GM18505 (cell line): Measurements from ENCODE around the gene ZNF132.

ENCODE experiments used
- ATAC-seq: cut with Tn5 transposase; IDR thresholded peaks from one replicate; pipeline ENCODE4 v1.9.1; 2021; ENCODE audit not compliant: unreplicated experiment
- POLR2A ChIP-seq: IDR thresholded peaks from 4 replicates; pipeline ENCODE4 v1.6.1; 2011; ENCODE audit warnings: borderline replicate concordance; ENCODE audit not compliant: insufficient read depth, insufficient read length; ENCODE audit errors: extremely low read depth

ZNF132 gene

DNA sequence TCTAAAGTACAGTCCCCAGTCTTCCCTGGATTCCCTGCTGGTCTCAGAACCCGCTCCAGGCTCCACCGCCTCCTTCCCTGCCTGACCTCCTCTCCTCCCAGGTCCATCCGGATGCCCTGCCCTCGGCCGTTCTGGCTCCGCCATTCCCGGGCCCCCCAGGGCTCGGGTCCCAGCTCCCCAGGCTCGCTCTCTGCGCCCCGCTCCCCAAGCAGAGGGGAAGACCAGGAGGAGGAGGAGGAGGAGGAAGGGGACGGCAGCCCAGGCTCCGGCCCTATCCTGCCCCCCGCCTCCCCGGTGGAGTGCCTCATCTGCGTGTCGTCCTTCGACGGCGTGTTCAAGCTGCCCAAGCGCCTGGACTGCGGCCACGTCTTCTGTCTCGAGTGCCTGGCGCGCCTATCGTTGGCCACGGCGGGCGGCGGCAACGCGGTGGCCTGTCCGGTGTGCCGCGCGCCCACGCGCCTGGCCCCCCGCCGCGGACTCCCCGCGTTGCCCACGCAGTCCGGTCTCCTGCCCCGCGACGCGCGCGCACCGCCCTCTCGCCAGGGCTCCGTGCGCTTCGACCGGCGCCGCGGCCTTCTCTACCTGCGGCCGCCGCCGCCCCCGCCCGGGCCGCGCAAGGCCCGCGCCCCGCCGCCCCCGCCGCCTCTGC lies 43.9 kb downstream of the ZNF132 start:
- no peak for ATAC-seq
- TF ChIP-seq POLR2A: no peak

DNA sequence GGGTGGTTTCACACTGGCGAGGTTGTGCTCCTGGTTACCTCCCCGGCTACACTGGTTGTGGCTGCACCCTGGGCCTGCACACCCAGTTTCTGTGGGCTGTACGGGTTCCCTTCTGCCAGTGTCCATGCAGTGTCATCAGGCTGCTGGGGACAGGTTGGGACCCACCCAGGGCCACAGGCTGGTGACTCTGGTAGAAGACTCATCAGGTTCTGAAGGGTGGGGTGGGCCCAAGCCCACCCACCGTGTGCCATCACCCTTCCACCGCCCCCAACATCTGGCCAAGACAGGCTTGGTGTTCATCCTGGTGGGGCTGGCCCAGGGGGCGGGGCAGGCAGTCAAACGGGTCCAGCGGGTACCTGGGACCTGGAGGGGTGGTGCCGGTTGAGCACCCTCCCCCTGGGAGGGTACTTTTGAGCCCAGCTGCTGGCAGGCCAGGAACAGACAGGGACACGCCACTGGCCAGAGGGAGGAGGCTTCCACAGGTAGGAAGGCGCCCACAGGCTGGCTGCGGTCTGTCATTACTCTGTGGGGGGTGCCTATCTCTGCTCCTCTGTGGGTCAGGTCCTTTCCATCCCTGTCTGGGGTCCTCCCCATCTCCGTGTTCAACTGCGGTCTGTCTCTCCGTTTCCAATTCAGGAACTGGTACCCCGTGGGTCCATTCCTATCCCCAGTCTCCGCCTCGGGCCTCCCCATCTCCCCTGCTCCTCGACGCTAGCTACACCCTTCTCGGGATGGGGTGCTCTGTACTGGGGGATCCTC lies 44.6 kb downstream of the ZNF132 start, which contains the start of gene RNF225:
TSS of gene RNF225 (plus strand) at position 437 of the 759 bp plus-strand sequence. CDS start 434 bp downstream, outside the sequence.
- TF ChIP-seq POLR2A: peak; percentile 58
- ATAC-seq: no peak

DNA sequence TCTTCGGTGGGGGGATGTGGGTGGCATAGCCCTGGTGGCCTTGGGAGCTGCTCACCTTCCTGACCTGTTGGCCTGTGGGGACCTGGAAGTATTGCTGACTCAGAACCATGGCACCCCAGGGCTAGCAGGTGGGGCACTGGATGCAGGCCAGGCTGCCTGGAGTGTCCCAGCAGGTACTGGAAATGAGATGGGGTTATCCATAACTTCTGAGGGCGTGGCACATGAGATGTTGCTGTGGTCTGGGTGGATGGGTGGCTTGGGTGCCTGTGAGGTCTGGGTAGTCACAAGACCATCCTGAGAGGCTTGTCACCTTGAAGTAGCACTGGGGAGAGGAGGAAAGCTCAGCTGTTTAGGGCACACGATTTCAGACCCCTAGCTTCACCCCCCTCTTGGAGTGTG lies 45.1 kb downstream of the ZNF132 start:
- ATAC-seq: no peak
- TF ChIP-seq POLR2A: no peak

DNA sequence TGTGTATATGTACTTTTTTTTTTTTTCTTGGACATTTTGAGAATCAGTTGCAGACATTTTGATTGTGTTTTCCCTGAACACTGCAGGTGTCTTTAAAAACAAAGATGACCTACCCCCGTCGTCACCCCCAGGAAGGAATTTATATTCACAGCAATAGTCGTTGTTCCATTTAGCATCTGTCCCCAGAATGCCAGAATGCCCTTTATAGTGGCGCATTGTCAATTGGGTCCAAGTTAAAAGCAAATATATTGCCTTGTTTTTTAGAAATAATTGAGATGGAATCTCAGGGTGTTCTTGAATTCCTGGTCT lies 46.3 kb downstream of the ZNF132 start:
- TF ChIP-seq POLR2A: no peak
- ATAC-seq: no peak

DNA sequence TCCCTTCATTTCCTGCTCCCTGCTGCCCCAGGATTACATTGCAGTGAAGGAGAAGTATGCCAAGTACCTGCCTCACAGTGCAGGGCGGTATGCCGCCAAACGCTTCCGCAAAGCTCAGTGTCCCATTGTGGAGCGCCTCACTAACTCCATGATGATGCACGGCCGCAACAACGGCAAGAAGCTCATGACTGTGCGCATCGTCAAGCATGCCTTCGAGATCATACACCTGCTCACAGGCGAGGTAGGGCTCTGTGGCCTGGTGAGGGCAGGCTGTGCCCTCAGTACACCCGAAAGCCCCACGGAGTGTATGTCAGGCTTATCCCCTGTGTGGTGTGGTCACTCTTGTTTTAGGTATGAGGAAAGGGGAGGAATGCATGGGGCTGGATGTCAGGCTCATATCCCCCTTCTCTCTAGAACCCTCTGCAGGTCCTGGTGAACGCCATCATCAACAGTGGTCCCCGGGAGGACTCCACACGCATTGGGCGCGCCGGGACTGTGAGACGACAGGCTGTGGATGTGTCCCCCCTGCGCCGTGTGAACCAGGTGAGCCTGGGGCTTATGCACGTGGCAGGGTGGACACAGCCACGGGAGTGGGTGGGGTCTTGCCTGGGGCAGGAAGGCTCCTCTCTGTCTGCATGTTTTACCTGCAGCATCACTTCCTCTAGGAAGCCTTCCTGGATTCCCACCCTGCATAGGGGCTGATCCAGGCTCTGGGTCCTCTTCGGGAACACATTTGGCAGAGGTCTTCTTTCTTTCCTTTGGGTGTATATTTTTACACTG lies 46.8 kb downstream of the ZNF132 start:
- no peak for TF ChIP-seq POLR2A
- ATAC-seq: no peak

DNA sequence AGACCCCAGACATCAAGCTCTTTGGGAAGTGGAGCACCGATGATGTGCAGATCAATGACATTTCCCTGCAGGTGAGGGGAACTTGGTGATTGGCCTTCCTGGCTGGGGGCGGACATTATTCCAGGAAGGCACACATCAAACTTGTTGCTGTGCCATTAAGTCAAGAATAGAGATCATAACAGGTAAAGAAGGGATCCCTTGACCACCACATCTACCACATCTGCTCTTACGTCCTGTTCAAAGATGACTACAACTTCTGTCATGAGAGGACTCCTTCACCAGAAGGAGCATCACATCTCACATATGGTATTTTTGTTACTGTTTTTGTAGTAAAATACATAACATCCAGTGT lies 51.8 kb downstream of the ZNF132 start:
- no peak for ATAC-seq
- no peak for TF ChIP-seq POLR2A

DNA sequence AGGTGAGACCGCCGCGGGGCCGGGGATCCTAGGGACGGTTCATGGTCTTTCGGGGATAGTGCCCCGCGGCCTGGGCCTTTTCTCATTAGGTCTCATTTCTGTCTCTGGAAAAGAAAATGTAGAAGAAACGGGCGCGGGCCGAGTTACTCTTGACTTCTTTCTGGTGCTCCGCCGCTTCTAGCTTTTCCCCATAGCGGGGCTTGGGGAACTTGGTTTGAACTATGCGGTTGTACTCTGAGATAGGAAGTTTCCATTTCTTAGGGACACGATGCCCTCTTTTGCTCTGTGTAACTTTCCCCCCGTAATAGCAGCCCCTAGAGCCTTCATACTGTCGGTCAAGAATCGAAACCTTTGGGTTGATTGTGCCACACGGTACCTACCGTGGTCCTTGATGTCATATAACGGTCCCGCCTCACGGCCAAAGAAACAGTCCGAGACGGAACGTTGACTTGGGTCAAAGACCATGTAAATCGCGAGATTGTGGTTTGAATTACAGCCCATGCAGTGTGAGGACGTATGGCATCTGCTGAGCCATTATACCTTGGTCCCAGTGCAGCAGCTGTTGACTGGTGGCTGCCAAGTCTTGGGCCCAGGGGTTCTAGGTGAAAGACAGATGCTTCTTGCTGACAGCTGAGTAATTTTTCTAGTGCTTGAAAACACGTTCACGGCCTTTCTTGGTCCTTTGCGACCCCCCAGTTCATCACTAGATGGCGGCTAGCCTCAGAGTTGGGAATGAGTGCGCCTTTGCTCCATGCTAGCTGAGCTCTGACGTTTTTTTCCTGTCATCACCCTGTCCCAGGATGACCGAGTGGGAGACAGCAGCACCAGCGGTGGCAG lies 52.4 kb downstream of the ZNF132 start:
- ATAC-seq: no peak
- TF ChIP-seq POLR2A: no peak

DNA sequence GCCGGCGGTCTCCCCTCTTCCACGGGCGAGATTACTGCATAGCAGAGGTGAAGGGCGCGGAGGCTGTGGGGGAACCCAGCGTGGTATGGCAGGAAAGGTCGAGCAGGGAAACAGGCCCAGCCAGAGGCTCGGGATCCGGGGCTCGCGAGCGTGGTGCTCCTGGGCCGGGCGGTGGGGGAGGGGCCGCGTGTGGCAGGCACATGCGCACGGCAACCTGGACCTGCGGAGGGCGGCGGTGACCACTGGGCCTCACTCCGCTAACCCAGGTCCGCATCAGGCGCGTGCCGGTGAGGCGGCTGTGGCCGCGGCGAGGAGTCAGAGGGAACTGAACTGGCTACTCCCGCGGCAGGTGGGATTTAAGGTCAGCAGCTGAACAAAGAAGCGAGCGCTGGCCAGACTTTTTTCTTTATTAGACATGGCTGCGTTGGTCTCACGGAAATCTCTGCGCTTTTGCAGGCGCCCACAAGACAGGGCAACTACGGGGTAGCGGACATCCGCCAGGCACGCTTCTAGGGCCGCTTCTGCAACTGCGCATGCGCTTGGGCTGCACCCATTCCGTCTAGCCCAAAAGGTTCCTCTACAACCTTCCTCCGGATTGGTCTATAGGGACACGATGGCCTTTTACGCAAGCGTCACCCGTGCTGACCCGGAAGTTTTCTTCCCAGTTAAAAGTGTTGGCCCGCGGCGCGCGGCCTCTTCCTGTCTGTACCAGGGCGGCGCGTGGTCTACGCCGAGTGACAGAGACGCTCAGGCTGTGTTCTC lies 53.2 kb downstream of the ZNF132 start, which contains the start of gene RPS5:
TSS of gene RPS5 (plus strand) at position 694 of the 762 bp plus-strand sequence. CDS start 869 bp downstream, outside the sequence.
- peak; percentile 98 for TF ChIP-seq POLR2A
- ATAC-seq: peak; percentile 77

DNA sequence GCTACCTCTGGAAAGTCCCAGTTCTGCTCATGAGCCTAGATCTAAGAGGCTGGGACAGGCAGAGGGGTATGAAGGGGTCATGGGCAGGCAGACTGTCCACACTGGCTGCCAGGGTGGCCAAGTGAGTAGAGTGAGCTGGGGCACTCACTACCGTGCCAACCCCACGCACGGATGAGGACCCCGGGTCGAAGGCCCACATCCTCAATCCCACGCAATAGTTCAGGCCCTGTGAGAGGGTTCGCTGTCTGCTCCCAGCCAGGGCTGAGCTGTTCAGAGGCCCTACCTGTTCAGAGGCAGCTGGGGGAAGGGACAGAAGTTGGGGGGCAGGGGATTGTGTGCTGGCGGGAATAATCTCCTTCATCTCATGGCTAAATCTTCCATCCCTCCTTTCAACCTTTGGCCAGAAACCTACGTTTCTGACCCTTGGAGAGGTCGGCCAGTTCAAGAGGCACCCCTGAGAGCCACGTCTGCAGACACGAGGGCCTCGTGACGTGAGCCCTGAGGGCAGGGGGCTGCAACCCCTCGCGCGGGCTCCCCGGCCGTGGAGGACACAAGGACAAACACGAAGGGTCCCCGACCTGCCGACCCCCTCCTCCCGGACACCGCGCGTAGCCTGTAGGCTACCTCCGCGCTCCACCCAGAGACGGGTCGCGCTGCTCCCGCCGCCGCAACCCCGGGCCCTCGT lies 53.9 kb downstream of the ZNF132 start:
- peak; percentile 53 for TF ChIP-seq POLR2A
- peak; percentile 8 for ATAC-seq

DNA sequence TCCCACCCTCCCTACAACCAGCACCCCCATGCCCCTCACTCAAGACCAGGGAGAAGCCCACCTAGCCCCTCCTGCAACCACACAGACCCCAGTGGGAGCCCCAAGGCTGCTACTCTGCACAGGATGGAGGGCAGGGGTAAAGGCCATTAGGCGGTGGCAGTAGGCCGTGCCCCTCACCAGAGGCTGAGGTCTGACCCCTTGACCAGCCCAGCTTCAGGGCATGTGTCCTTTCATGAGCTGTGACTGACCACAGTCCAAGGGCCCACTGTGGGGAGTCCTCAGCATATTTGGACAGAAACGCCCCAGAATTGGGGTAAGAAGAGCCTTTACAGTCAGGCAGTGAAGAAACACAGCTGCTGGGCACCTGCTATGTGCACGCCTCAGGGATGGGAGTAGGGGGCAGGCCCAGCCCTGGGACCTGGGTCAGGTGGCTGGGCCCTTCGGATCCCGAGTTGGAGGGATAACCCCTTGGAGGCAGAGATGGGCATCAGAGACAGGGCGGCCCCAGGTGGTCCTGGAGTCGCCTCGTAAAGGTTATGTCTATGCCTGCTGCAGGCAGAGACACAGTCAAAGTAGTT lies 54.6 kb downstream of the ZNF132 start:
- no peak for TF ChIP-seq POLR2A
- ATAC-seq: no peak

DNA sequence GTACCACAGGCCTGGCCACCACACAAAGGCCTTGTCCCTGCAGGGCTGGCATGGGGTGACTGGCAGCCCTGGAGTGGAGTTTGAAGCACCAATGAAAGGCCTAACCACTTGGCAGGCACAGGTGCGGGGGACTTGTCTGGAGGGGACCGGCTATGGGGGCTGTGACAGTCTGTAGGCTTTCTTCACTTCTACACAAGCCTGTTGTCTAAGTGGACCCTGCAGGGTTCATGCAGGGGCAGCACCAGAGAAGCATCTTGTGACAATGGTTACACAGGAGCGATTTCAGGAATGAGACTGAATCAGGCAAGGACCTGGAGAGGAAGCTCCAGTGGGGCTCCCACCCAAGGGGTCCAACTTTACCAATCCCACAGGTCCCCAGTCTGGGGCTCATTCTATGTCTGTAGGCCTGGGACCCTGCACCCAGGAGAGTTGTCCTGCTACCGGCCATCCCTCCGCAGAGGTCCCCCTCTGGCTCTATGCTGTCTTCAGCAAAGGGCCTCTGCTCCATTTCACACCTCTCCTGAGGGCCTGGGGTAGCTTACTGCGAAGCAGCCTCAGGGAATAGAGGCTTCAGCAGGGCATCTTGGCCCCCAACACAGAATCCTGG lies 56.9 kb downstream of the ZNF132 start:
- ATAC-seq: no peak
- TF ChIP-seq POLR2A: no peak
